DMS114 treated with DMSO at 0.1 percent for 48 hours (cell line): ENCODE data around the gene CFDP1.

Experiments used
- DNase-seq: peaks from one replicate; lab custom pipeline; 2025; ENCODE audit not compliant: unreplicated experiment; lab: John Stamatoyannopoulos, UW

Gene CFDP1

DNA sequence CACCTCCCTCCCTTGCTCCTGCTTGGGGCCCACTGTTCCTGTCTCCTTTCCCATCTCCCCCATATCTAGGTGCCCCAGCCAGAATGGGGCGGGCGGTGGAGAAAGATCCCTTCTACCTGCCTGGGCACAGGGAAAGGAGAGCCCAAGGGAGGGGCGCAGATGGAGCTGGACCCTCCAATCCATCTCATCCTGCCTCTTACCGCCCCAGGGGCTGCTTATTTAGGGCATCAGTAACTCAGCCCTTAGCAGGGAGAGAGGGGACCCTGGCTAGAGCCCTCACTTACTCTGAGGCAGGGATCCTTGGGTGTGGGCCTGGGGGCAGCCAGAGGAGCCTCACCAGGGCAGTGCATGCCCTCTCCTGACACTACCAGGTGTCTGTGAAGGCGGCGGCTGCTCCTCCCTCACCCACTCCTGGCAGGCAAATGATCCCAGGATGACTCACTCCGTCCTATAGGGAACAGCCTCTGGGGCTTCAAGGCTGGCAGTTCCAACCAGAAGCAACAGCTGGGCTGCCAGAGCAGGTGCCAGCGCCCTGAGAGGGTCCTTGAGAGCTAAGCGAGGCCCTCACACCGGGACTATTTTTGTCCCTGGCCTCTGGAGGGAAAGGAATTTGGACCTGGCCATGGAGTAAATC is 165.6 kb downstream of the CFDP1 start:
- no peak for DNase-seq

DNA sequence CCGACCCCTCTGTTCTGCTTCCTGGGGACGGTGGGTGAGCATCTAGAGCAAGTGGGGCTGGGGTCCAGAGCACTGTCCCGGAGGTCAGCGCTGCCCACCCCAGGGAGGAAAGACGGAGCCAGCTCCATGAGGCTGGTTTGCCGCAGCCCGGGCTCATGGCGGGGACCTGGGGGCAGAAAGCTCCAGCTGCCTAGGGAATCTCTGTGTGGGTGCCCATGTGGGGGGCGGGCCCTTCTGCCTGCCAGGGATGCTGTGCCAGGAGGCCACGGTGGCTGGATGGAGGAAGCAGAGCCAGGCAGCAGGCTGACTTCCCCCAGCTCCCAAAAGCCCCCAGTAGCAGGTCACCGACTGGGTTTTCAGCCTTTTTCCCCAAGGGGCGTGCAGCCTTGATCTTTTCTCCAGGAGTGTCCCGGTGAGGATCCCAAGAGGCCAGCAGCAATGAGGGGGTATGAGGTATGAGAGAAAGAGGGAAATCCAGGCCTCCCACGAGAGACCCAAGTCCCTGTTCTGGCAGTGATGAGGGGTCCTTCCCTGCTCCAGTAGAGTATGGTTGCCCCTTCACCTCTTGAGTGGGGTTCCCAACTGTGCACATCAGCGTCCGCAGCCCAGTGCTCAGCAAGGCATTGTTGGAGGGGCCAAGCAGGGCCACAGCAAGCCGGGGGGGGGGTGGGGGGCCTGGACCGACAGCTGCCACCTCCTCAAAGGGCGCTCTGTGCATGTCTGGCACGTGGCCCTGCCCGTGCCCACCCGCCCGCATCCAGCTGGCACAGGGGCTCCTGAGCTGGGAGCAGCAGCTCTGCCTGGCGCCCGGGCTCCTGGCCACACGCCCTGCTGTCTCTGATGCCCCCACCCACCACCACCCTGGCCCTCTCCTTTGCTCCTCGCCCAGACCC is 166.3 kb downstream of the CFDP1 start:
- DNase-seq: no peak

DNA sequence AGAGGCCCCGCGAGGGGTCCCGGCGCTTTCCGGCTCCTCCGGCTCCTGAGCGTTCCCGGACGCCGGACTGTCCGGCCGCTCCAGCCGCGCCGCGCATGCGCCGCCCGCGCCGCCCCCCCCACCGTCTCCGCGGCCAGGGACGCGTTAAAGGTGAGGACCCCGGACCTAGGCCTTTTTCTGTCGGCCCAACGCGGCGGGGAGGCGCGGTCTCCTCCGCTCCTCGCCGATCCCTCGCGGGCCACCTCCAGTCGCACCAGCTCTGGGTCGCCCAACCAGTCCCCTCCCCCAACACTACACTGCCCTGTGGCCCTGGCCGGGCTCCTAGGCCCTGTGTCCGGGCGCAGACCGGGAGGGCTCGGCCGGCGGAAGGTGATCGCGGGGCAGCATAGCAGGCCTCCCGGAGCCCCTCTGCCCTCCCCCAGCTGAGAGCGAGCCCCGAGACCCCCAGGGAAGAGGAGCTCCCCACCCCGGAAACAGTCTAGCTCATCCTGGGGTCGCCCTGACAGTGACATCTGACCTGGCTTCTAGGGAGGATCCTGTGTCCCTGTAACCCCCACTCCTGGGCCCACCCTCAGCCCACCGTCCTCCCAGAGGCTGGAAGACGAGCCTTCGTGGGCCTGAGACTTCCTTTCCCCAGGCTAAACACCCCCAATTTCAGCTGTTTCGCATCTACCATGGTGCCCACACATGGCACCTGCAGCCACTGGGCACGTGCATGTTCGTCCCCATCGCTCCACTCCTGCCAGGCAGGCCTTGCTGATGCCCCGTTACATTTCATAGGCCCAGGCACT is 167.2 kb downstream of the CFDP1 start:
- DNase-seq: peak; percentile 32

DNA sequence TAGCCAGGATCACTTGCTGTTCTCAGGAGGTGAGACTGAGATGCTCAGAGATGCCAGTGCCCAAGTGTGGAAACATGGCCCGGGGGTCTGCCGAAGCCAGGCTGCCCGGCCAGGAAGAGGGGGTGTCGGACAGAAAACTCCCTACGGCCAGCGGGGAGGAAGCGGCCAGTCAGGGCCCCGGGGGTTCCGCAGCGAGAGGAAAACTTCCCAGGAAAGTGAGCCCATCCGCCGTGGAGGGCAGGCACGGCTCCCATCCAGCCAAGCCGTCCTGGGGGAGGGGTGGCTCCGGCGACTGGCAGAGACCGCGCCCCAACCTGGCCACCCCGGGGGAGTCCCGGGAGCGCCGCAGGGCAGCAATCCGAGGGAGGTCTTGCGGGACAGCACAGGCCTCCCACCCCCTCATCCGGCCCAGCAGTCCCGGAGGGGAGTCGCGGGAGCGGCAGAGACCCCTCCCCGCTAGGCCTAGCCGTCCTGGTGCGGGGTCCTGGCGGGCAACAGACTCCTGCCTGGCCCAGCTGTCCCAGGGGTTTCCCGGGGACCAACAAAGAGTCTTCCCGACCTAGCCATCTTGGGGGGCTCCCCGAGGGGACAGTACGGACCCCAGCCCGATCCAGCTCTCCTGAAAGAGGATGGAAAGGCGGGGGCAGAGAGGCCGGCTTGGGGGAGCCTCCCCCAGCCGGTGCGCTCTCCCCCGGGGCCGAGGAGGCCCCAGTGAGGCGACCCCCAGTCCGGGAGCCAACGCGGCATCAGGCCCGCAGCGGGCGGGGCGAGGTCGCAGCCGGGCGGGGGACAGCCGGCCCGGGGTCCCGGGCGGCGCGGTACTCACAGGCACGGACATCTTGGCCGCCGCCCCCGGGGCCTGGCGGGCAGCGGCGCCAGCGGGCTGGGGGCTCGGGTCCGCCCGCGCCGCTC is 168.0 kb downstream of the CFDP1 start:
- no peak for DNase-seq

DNA sequence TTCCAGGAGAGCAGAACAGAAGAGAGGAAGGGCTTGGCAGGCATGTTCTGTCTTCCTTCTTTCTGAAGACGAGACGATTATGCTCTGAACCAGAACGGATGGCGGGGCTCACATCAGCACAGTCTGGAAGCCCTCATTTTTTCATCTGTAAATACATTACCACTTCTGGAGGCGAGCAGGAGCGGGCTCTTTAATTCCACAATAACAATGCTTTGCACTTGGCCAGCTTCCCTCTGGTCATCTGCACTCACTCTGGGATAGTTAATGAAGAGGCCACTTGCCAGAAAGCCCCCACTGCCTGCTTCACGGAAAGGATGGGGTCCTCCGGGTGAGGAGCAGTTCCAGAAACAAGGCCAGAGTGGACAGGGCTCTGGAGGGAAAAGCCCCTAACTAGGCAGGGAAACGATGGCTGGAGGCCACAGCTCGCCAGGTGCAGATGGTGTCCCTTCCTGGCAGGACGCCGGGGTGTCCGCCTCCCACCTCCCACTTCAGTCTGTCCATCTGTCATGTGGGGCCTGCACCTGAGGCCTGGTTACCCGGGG is 168.8 kb downstream of the CFDP1 start:
- no peak for DNase-seq

DNA sequence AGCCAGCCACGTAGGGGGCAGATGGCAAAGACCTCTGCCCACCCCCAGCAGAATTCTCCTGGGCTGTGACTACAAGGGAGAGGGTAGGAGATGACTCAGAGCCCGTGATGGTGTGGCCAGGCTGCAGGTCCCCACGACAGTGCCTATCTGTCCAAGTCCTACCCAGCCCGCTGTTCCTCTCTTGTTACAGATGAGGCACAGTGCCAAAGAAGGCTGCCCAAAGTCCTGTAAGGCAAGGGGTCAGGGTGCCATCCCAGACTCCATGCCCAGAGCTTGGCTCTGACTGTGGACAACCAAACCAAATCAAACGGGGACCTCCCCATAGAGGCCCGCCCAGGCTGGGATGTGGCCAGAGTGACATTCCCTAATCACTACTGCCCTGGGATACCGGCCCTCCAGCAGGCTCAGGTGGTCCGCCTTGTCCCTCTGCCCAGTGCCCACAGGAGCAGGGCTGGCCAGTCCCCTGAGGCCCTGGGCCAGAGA is 169.3 kb downstream of the CFDP1 start:
- no peak for DNase-seq

DNA sequence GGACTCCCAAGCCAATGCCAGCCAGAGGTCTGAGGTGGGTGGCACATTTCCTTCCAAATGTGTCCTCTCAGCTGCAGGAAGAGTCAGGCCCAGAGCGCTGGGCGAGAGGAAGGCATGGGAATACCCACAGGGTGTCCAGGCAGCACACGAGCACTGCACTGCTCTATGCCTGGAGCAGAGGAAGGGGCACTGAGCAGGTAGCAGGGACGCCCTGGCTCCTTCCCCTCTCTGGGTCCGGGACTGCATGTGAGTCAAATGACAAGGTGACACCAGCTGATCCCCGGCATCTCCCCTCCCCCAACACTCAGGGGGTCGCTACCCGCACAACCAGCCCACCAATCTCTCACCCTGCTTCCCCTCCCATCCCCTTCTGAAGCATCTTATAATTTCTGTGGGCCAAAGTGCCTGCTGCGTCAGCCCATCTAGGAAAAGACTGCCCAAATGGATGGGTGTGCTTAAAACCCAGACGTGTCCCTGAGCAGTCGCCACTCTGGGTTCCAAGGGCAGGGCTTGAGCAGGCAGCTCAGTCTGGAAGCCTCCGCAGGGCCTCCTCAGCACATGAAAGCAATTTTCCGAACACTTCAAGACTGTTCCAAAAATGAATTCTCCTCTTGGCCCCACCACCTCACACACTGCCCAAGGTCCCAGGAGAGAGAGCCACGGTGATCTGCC is 169.9 kb downstream of the CFDP1 start:
- DNase-seq: no peak

DNA sequence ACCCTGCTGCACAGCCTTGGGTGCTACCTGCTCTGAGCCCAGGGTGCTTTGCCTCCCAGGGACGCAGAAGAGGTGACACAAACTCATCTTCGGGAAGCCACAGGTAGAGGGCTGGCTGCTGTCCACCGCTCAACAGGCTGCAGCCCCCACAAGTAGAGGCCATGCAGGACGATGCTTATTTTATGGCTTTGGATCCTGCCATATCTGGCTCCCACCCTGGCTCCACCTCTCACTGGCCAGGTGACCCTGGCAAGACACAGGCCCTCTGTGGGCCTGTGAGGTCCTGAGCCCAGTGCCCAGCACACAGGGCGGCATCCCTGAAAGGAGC is 170.5 kb downstream of the CFDP1 start:
- no peak for DNase-seq

DNA sequence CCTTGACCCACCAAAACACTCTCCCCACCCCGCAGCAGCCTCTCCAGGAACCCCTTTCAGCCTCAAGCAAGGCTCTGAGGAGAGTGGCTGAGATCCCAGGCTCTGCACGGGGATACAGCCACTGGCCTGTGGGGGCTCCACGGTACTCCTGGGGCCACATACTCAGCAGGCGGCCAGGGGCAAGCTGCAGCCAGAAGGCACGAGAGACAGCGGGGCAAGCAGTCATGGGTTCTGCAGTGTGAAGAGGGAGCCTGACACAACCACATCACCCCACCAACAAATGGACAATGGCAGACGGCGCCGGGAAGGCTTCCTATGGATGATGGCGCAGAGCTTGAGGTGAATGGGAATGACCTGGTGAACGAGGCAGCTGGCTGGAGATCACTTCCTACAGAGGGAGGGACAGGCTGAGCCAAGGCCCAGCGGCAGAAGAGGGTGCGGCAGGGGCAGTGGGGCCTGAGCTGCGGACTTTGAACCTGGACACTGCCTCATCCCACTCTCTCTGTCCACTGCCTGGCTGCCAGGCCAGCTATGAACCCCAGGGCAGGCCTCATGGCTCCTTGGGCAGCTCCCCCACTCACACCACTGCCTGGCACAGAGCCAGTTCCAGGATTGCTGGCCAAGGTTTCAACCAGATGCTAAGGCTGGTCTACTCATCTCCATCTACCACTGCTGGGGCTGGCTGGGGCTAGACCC is 171.1 kb downstream of the CFDP1 start:
- DNase-seq: no peak

DNA sequence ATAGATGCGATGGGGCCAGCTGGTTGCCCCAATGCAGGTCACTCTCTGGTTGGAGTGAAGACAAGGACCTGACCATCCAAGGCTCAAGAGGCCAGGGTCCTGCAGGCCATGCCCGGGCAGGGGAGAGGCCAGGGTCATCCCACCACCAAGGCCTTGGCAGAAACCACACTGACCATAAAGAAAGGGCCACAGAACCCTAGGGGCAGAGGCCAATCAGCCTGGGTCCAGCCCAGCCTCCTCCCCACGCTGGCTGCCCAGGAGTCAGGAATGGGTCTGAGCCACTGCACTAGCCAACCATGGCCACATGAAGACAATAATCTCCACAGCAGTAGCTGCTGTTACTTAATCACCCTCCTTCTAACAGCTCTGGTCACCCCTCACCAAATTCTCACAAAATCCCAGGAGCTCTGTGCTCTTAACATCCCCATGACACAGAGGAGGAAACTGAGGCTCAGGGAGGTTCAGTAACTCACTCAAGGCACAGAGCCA is 171.7 kb downstream of the CFDP1 start:
- no peak for DNase-seq

DNA sequence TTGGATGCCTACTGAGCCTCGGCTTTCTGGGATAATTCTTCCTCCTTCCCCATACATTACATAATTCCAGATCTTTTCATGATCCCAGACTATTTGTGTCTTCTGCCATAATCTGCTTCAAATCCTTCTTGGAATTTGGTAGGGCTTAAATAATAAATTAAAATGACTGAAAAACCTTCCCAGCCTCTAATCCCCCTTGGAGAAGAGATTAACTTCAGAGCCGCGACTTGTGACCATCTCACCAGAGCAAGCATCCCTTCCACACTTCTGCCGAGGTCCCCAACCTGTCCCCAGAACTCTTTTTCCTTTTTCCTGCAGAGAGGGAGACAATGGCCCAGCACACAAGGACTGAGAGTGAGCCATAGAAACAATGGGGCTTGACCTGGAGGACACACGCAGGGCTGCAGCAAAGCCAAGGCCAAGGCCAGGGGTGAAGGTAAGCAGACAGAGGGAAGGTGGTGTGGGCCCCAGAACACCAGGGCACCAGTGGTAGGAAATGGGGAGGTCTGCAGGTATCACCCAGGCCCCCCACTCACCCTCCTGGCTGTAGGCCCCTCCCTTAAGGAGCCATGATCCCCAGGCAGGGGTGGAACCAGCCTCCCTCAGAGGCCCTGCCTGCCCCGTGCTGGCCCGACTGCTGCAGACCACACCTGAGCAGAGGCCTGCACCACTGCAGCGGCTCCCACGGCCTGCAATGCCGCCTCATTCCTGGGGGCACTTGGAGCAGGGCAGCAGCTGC is 172.3 kb downstream of the CFDP1 start:
- no peak for DNase-seq

DNA sequence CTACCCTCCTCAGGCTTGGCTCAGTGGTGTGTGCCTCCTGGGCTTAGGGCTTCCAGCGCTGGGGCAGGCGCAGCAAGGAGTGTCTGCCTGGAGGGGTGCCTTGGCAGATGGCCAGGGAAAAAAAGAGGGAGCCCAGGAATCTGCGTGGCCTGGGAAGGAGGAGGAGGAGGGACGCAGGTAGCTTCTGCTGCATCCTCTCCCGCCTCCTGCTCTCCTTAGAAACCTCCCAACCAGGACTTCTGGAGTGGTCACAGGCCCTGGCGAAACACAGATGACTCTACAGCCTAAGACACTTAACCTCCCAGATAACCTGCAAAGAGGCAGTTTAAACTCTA is 174.5 kb downstream of the CFDP1 start:
- DNase-seq: no peak

DNA sequence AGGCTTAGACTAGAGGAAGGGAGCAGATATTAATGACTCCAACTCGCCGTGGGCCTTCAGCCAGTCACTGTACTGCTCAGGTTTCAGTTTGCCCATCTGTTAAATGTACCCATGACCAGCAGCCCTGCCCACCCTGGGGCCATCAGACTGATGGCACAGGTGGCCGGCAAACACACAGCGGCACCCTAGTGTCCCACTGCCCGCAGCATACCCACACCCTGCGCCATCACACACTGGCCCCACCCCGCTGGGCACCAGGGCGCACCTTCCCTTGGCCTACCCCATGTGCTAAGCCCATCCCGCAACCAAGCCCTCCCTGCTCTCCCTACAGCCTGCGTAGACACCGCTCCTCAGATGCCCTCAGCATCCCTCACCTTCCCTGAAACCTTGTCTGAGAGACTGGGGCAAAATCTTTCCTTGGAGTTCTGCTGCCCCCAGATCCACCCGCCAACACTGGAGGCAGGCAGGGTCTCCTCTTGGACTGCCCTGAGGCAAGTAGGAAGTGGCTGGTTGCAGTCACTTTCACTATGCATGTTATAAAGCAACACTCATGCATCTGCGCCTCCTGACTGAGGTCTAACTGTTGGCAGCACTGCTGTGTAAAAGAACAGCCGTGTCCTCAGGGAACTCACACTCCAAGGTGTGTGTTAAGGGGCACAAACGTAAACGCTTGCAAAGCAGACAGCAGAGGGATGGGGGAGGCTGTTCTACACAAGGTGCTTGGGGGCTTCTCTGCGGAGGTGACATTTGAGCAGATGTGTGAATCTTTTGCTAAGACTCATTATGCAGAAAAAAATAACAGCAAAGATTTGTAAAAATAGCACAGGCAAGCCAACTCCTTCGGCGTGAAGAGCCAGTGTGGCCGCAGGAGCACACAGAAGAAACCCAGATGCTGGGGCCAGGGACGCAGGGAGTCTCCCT is 175.2 kb downstream of the CFDP1 start:
- DNase-seq: no peak

DNA sequence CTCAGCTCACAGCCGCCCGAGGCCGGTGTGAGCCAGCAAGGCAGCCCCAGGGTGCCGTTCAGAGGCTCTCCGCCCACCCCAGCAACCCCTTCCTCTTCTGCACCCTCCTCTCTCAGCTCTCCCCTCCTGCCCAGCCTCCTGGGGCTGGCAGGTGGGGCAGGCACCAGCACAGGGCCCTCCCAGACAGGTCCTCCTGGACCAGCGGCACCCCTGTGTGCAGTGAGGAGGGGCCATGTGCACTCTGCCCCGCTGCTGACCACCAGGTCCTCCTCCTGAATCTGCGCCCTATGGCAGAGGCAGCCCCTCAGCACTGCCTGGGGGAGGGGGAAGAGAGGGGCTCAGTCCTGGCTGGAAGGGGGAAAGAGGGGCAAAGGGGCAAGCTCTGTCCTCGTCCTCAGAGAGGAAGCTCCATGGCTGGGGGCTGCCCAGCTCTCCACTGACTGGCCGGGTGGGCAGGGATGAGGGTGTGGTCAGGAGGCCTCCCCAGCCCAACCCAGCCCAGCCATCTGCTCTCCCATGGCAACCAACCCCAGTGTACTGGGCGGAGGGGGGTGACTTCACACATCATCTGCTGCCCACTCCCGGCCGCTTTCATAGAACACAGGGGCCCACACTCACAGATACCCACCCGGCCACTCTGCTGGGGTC is 176.5 kb downstream of the CFDP1 start:
- DNase-seq: no peak

DNA sequence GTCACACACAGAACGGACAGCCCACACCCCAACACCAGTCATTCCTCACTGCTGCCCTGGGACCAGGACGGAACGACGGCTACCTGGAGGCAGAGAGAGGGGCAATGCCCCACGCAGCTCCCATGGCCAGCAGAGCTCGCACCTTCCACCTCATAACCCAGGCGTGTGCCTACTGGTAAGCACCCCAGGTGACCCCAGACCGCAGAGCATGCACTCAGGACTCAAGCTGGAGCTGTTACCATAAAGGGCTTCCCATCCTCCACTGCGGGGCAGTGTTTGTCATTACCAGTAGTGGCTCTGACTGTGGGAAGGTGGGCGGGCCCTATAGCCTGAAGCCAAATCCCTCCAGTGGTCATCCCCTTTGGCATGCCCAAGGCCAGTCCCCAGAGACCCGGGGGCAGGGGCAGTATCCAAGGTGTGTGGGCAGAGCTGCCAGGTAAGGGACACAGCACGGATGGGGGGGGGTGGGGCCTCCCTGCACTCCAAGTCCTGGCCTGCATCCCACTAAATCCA is 177.2 kb downstream of the CFDP1 start:
- DNase-seq: no peak

DNA sequence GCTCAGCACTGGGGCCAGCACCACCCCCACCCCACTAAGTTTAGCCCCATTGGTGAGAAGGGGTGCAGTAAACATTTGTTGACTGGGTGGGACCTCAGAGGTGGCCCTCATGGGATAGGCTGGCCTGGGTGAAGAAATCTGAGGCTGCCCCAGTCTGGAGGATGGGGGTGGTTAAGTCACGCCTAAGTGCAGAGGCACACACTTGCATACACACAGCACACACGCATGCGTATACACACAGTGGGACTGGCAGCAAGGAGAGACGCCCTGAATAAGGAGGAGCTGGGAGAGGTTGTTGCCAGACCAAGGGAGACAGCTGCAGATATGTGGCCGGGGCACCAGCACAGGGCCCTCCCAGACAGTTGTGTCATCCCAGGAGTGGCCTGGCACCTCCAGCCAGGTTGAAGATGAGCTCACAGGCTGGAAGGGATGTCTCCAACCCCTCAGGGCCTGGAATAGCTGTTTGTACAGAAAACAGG is 178.9 kb downstream of the CFDP1 start:
- DNase-seq: no peak
